Hippocampal formation (tissue), 2 donors: ENCODE results near the gene GRM3.

Experiments used
- DNase-seq, 2 donors: peaks; one replicate each; lab custom pipeline; 2025; lab: John Stamatoyannopoulos, UW

GRM3 gene

GRCh38 chr7:86904949-86905834 lies 261.5 kb downstream of the GRM3 start:
- peak; percentile 3 to 32 for DNase-seq

GRCh38 chr7:86908948-86909347 lies 265.2 kb downstream of the GRM3 start:
- no peak for DNase-seq

GRCh38 chr7:86911659-86912058 lies 267.9 kb downstream of the GRM3 start:
- DNase-seq = no peak

GRCh38 chr7:86913709-86914108 lies 270.0 kb downstream of the GRM3 start:
- no peak for DNase-seq
